NCI-H69 (cell line): ENCODE measurements around the gene RSPH3.

ENCODE experiments used
- DNase-seq: peaks from one replicate; lab custom pipeline; 2025; lab: John Stamatoyannopoulos, UW

The RSPH3 gene

DNA sequence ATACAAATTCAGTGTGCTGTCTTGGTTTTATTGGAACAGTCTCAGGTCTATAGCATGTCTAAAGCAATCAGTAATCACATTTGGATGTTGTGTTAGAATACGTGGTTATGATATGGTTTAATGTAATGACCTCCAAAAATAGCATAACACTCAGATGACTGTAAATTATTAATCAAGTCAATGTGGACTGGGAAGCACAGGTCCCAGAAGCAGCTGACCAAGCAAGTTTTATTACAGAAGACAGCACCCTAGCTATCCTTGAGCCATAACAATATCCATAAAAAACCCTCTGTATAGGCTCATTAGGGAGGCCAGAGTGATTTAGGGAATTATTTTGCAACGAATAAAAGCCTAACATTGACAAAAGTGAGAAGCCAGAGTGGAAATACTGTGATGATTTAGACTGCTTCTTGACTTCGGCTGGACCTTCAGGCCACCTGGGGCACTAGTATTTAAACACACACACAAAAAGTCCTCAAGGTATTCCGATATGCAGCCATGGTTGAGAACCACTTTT, 66.9 kb downstream of the RSPH3 start:
- DNase-seq = no peak

DNA sequence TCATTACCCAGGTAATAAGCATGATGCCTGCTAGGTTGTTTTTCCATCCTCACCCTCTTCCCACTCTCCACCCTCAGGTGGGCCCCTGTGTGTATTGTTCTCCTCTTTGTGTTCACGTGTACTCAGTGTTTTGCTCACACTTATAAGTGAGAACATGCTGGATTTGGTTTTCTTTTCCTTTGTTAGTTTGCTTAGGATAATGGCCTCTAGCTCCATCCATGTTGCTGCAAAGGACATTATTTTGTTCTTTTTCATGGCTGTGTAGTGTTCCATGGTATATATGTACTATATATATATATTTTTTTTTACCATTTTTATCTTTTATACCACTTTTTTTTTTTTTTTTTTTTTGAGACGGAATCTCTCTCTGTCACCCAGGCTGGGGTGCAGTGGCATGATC, 71.9 kb downstream of the RSPH3 start:
- DNase-seq = no peak

DNA sequence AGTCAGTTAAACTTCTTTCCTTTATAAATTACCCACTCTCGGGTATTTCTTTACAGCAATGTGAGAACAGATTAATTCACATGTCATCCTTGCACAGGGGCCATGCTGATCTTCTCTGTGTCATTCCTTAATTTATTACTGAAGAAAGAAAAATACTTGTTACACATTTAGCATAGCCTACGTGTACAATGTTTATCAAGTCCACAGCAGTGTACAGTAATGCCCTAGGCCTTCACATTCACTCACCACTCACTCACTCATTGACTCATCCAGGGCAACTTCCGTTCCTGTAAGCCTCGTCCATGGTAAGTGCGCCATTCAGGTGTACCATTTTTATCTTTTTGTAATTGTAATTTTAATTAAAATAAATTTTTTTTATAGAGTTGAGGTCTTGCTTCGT, 73.6 kb downstream of the RSPH3 start:
- no peak for DNase-seq

DNA sequence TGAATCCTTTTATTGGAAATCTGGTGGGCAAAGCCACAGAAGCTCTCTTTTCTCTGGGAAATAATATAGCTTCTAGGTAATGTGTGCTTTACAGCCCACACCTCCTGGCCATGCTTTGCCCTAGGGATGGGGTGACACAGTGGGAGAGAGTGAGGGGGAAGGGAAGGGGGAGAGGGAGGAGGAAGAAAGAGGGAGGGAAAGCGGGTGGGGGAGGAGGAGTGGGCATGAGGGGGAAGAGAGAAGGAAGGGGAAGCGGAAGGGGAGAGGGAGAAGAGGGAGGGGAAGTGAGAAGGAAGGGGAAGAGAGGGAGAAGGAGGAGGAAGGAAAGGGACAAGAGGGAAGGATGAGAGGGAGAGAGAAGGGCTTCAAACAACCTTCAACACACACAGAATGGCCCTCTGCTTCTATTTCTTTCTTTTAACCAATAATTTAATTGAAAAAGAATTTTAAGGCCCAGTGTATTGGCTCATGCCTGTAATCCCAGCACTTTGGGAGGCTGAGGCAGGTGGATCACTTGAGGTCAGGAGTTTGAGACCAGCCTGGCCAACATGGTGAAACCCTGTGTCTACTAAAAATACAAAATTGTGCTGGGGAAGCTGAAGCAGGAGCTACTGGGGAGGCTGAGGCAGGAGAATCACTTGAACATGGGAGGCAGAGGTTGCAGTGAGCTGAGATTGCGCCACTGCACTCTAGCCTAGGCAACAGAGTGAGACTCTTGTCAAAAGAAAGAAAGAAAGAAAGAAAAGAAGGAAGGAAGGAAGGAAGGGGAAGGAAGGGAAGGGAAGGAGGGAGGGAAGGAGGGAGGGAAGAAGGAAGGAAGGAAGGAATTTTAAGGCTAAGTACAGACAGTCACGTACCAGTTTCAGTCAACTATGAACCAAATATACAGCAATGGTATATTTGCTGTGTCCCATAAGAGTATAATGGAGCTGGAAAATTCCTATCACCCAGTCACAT, 75.2 kb downstream of the RSPH3 start:
- no peak for DNase-seq

DNA sequence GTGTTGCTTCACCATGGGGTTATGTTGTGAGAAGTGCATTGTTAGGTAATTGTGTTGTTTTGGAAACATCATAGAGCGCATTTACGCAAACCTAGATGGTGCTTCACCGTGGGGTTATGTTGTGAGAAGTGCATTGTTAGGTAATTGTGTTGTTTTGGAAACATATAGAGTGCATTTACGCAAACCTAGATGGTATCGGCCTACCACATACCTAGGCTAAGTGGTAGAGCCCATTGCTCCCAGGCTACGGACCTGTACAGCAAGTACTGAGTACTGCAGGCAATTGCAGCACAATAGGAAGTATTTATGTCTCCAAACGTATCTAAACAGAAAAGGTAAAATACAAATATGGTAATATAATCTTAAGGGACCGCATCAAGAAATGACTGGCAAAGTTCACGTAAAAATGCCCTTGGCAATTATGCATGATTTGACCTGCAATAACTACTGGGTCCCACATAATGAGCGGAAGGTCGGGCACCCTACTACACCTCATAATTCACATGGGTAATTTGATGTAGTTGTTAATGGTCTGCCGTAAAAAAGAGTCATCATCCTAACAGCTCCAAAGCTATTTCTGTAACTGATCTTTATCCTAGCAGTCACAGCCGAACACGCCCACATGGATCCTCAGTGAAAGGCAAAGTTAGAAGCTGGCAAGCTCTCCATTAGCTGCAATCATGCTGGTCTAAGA, 76.0 kb downstream of the RSPH3 start:
- peak; percentile 97 for DNase-seq
